WTC11 (cell line): ENCODE results near the gene SLC5A3.

Experiments used
- CBFB ChIP-seq: sonication (generic); formaldehyde crosslinking; IDR thresholded peaks from 2 replicates; pipeline ENCODE4 v1.8.1; 2022; ENCODE audit warnings: mild to moderate bottlenecking, low read depth, missing genetic modification reagents
- JAZF1 ChIP-seq: fragments of 250-450 bp; sonication (Bioruptor Pico); IDR thresholded peaks from 2 replicates; pipeline ENCODE4 v1.9.0; 2021; ENCODE audit warnings: moderate library complexity, mild to moderate bottlenecking, inconsistent platforms
- JUN ChIP-seq: sonication (generic); formaldehyde crosslinking; IDR thresholded peaks from 2 replicates; pipeline ENCODE4 v1.8.0; 2023; ENCODE audit warnings: mild to moderate bottlenecking, missing genetic modification reagents
- TF ChIP-seq, protein P1 (sequence below): fragments of 200-600 bp; IDR thresholded peaks from 2 replicates; pipeline ENCODE4 v1.8.0; 2022; ENCODE audit warnings: antibody characterized with exemption
- TF ChIP-seq, protein P2 (sequence below): sonication (generic); formaldehyde crosslinking; IDR thresholded peaks from 2 replicates; pipeline ENCODE4 v1.8.1; 2023; ENCODE audit warnings: mild to moderate bottlenecking, missing genetic modification reagents, moderate library complexity
- TF ChIP-seq, protein P3 (sequence below): sonication (generic); formaldehyde crosslinking; IDR thresholded peaks from 2 replicates; pipeline ENCODE4 v1.8.0; 2022; ENCODE audit warnings: mild to moderate bottlenecking, missing genetic modification reagents

DNA sequence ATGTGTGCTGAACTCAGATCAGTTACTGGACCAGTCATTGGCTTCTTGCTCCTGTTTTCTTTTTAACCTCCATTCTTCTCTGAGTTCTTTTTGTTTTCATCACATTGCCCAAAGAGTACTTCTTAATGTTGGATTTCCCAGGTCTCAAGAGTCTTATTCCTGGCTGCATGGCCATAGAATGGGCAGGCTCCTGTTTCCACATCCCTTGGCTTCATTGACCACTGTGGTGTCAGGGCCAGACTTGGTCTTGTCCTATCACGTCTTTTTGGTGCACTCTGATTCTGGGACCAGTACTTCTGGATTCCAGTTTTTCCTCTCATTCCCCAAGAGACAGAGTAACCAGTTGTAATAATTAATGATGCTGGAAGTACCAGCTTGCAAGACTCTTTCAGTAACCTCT is 41.8 kb downstream of the SLC5A3 start:
- TF ChIP-seq, protein P1, sequence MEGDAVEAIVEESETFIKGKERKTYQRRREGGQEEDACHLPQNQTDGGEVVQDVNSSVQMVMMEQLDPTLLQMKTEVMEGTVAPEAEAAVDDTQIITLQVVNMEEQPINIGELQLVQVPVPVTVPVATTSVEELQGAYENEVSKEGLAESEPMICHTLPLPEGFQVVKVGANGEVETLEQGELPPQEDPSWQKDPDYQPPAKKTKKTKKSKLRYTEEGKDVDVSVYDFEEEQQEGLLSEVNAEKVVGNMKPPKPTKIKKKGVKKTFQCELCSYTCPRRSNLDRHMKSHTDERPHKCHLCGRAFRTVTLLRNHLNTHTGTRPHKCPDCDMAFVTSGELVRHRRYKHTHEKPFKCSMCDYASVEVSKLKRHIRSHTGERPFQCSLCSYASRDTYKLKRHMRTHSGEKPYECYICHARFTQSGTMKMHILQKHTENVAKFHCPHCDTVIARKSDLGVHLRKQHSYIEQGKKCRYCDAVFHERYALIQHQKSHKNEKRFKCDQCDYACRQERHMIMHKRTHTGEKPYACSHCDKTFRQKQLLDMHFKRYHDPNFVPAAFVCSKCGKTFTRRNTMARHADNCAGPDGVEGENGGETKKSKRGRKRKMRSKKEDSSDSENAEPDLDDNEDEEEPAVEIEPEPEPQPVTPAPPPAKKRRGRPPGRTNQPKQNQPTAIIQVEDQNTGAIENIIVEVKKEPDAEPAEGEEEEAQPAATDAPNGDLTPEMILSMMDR, result no peak
- TF ChIP-seq JUN (CRISPR knock-in tag) (no peak), CBFB (CRISPR knock-in tag) (no peak), JAZF1 (CRISPR knock-in tag) (no peak)
- TF ChIP-seq, protein P2, sequence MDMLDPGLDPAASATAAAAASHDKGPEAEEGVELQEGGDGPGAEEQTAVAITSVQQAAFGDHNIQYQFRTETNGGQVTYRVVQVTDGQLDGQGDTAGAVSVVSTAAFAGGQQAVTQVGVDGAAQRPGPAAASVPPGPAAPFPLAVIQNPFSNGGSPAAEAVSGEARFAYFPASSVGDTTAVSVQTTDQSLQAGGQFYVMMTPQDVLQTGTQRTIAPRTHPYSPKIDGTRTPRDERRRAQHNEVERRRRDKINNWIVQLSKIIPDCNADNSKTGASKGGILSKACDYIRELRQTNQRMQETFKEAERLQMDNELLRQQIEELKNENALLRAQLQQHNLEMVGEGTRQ (CRISPR knock-in tag), result no peak
- TF ChIP-seq, protein P3, sequence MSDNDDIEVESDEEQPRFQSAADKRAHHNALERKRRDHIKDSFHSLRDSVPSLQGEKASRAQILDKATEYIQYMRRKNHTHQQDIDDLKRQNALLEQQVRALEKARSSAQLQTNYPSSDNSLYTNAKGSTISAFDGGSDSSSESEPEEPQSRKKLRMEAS (CRISPR knock-in tag), result no peak
